Spinal cord (tissue), 10 donors: ENCODE data around the gene IRX2. TPM values are rescaled to one million over a fixed set of nuclear protein-coding genes. Genes with fewer than 3 reads are reported as not detected.

Experiments
- DNase-seq, 6 donors: peaks; one replicate each; pipeline versions ENCODE4 v3.0.0 to v3.0.0-alpha.2; 2013 to 2015; ENCODE audit warnings: low spot score in 6 of 6, low read depth in 4 of 6
- H3K27ac ChIP-seq: one replicate; pipeline ENCODE4 v1.5.1; 2013; ENCODE audit warnings: low read depth, low read length, control low read depth
- H3K27me3 ChIP-seq: one replicate; pipeline ENCODE4 v1.6.1; 2013; ENCODE audit warnings: low read length; ENCODE audit not compliant: control insufficient read depth, insufficient read depth
- H3K36me3 ChIP-seq: one replicate; pipeline ENCODE4 v1.6.1; 2013; ENCODE audit warnings: low read length; ENCODE audit not compliant: control insufficient read depth, insufficient read depth
- H3K4me1 ChIP-seq: one replicate; pipeline ENCODE4 v1.6.1; 2013; ENCODE audit warnings: low read length; ENCODE audit not compliant: control insufficient read depth, insufficient read depth
- H3K4me3 ChIP-seq: one replicate; pipeline ENCODE4 v1.5.1; 2013; ENCODE audit warnings: low read depth, low read length, control low read depth
- H3K9me3 ChIP-seq: one replicate; pipeline ENCODE4 v1.6.1; 2013; ENCODE audit warnings: low read length; ENCODE audit not compliant: control insufficient read depth, insufficient read depth
- WGBS: methylation state at CpG from one replicate; pipeline ENCODE4 v1.1.5; 2013; ENCODE audit warnings: missing lambda C conversion rate; ENCODE audit not compliant: insufficient coverage; 5-methylcytosine and 5-hydroxymethylcytosine counted together
- polyA plus RNA-seq, 2 donors: library from polyadenylated mRNA; unstranded; fragments of 120-200 nt; gene quantifications; one replicate each; pipeline ENCODE4 v1.2.1, GENCODE V29; 2013; ENCODE audit not compliant: insufficient read length in 2 of 2
- total RNA-seq, 2 donors: library from RNA; depleted of rRNA in 1 of 2; stranded (reverse); fragments of 120-200 nt in 1 of 2; fragments of >200 nt in 1 of 2; gene quantifications; one replicate each; pipeline versions ENCODE4 v1.2.3 to v1.2.4, GENCODE V29; 2013 to 2014
- donor health status: healthy.

Gene IRX2
- total and polyA plus RNA-seq, 4 donors = 4.8 to 23.2 (median 14.7) TPM

GRCh38 chr5:2757563-2758351 lies 6.3 kb upstream of the IRX2 start:
- WGBS = 65% methylated on average over 15 of the region's 23 CpGs
- Histone ChIP-seq H3K27me3 (peaks cover 73% of the 10 kb centered on the region), H3K4me1 (peaks cover 39% of the 10 kb centered on the region), H3K4me3 (no peak overlapping the region), H3K27ac (no peak overlapping the region), H3K9me3 (peaks cover 2% of the 10 kb centered on the region), H3K36me3 (no peaks in the 10 kb centered on the region)
- peak in 1 of 6 donors; percentile 12 for DNase-seq

DNA sequence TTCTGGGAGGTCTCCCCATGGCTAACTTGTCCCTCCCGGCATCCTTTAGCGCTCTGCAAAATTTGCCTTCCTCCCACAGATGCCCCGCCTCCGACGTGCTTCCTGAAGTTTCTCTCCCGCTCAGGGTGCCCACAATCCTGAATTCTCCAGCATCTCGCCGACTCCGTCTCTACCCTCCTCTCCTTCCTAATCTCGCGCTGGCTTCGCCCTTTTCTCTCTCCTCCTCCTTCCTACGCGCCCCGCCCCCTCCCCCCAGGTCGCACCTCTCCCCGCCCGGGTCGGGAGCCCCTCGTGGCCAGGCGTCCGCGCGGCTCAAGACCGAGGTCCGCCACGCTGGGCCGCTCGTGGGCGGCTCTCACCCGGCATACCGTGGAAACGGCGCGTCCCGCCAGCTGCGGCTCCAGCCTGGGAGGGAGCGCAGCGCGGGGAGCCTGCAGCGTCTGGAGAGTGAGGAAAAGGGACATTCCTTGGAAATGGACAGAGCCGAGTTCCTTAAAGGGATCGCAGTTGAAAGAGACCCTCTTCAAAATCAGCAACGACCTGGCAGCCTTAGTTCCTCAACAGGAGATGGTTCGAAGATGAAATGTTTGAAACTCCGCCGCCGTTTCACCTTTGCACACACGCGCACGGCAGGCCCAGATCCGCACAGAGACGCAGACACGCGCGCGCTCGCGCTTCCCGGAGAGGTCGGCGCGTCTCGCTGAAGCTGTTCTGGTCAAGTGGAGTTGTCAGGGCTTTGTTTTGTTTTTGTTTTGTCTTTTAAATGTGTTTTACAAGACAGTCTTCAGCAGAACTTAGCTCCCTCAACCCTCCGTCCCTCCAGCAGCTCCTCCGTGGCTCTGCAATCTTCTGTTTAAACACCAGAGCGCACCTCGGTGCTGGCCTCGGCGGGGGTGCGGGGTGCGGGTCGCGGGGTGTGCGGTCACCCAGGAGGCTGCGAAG lies 5.0 kb upstream of the IRX2 start:
- H3K4me3 ChIP-seq = peak overlapping the region; percentile 39
- H3K9me3 ChIP-seq = peaks cover 2% of the 10 kb centered on the region
- peak in 2 of 6 donors; percentile 63 to 71 for DNase-seq
- peaks cover 79% of the 10 kb centered on the region for H3K27me3 ChIP-seq
- no peaks in the 10 kb centered on the region for H3K36me3 ChIP-seq
- WGBS = under 1% methylated on average over 66 of the region's 76 CpGs
- H3K4me1 ChIP-seq = peaks cover 47% of the 10 kb centered on the region
- no peak overlapping the region for H3K27ac ChIP-seq

- DNase-seq = peak in 2 of 6 donors; percentile 58 to 61
- peak overlapping the region; percentile 14 for H3K4me3 ChIP-seq
- H3K27ac ChIP-seq = no peak overlapping the region
- H3K9me3 ChIP-seq = peaks cover 2% of the 10 kb centered on the region
- no peaks in the 10 kb centered on the region for H3K36me3 ChIP-seq
- peaks cover 47% of the 10 kb centered on the region for H3K4me1 ChIP-seq
- H3K27me3 ChIP-seq = peaks cover 79% of the 10 kb centered on the region
- 10% methylated on average over 27 of the region's 30 CpGs for WGBS
These were observed 4.2 kb upstream of the IRX2 start for GRCh38 chr5:2755681-2756171.

DNA sequence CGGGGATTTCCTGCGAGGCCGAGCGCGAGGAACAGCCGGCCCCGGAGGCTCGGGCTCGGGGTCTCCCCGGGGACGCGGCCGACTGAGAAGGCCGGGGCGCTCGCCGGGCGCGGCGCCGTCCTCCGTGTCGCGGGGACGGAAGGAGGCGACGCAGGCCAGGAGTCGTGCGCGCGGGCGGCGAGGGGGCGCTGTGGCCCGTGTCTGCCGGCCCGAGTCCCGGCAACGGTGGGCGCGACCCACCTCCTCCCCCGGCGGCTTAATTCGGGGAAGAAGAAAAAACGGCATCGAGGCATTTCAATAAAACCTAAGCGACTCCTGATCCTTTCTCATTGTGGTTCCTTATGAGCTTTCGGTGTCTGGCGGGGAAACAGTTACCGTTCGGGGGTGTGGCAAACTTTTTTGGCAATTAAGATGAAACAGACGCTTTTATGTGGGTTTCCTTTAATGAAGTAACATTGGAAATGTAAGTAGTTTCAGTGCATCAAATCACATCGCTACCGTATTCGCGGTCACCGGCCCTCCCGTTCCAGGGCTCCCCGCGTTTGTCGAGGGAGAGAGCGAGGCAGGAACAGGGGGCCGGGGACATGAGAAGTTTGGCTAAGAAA lies 3.7 kb upstream of the IRX2 start:
- H3K4me1 ChIP-seq = peaks cover 52% of the 10 kb centered on the region
- 8% methylated on average over 60 of the region's 63 CpGs for WGBS
- H3K9me3 ChIP-seq = peaks cover 2% of the 10 kb centered on the region
- peak in 2 of 6 donors; percentile 64 to 66 for DNase-seq
- H3K27ac ChIP-seq = no peak overlapping the region
- no peaks in the 10 kb centered on the region for H3K36me3 ChIP-seq
- H3K27me3 ChIP-seq = peaks cover 84% of the 10 kb centered on the region
- no peak overlapping the region for H3K4me3 ChIP-seq

DNA sequence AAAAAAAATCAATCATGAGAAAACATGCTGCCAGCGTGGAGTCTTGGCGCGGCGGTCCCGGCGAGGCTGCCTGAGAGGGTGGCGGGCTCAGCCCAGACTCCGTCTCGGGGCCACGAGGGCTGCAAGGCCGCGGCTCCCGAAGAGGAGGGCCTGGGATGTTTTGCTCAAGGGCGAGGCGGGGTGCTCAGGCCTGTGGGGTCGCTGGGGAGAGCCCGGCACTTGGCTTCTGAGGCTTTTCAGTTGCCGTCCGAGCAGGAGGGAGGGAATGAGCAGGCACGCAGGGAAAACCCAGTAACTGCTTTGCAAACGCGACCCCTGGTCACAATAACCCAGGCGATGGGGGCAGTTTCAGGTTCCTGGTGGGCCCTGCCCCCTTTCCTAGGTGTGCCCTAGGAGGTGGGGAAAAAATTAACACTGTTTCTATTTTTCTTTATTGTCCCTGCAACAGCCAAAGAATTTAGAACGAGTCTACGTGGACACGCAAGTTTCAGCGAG lies 3.2 kb upstream of the IRX2 start:
- Histone ChIP-seq H3K4me1 (peaks cover 58% of the 10 kb centered on the region), H3K9me3 (peaks cover 2% of the 10 kb centered on the region), H3K4me3 (no peak overlapping the region), H3K27me3 (peaks cover 87% of the 10 kb centered on the region), H3K27ac (peak overlapping the region; percentile 57), H3K36me3 (peaks cover under 1% of the 10 kb centered on the region)
- DNase-seq = peak in 2 of 6 donors; percentile 40 to 41
- 5% methylated on average over 27 of the region's 27 CpGs for WGBS

- peak in 2 of 6 donors; percentile 48 to 61 for DNase-seq
- H3K36me3 ChIP-seq = peaks cover 9% of the 10 kb centered on the region
- H3K27ac ChIP-seq = peak overlapping the region; percentile 15
- peaks cover 67% of the 10 kb centered on the region for H3K4me1 ChIP-seq
- no peak overlapping the region for H3K4me3 ChIP-seq
- peaks cover 2% of the 10 kb centered on the region for H3K9me3 ChIP-seq
- H3K27me3 ChIP-seq = peaks cover 87% of the 10 kb centered on the region
- WGBS = 14% methylated on average over 11 of the region's 29 CpGs
These were observed 2.3 kb upstream of the IRX2 start for GRCh38 chr5:2753452-2754420.

GRCh38 chr5:2752821-2753439 lies 1.5 kb upstream of the IRX2 start:
- H3K27me3 ChIP-seq = peaks cover 85% of the 10 kb centered on the region
- peak overlapping the region; percentile 10 for H3K4me3 ChIP-seq
- peaks cover 67% of the 10 kb centered on the region for H3K4me1 ChIP-seq
- peak in 2 of 6 donors; percentile 22 to 27 for DNase-seq
- WGBS = 15% methylated on average over 32 of the region's 34 CpGs
- H3K9me3 ChIP-seq = peaks cover 2% of the 10 kb centered on the region
- H3K27ac ChIP-seq = peak overlapping the region; percentile 3
- H3K36me3 ChIP-seq = peaks cover 10% of the 10 kb centered on the region

DNA sequence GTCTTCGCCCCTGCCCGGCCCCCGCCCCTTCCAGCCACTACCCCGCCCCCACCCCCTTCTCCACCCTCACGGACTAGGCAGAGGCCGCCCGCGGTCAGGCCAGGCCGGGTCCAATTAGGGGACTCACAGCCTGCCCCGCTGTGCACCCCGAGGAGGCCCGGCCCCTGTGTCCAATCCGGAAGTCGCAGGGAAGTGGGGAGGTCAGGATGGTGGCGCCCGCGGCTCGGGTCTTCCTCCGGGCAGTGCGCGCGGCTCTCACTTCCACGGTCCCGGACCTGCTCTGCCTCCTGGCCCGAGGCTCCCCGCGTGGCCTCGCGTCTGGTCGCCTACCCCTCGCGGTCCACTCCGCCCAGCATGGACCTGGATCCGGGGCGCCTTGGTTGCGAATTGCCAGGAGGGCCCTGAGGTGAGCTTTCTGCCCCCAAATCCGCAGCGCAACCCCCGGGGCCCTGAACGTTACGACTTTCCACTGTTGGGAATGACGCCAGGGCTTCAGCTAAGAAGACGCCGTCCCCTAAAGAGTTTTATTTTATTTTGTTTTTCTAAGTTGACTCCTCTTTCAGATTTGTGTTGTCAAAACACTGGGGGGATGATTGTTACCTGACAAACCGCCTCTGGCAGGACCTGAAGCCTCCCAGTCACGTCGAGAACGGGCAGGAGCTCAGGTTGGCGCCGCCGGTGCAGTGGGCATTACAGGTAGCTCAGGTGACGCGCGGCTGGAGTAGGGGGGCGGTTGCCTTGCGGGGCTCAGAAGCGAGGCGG lies 763 bp upstream of the IRX2 start:
- H3K4me1 ChIP-seq = peaks cover 64% of the 10 kb centered on the region
- H3K27ac ChIP-seq = peak overlapping the region; percentile 3
- H3K9me3 ChIP-seq = no peaks in the 10 kb centered on the region
- DNase-seq = peak in 2 of 6 donors; percentile 23 to 42
- H3K27me3 ChIP-seq = peaks cover 85% of the 10 kb centered on the region
- 3% methylated on average over 45 of the region's 58 CpGs for WGBS
- peak overlapping the region; percentile 10 for H3K4me3 ChIP-seq
- H3K36me3 ChIP-seq = peaks cover 13% of the 10 kb centered on the region
